ENCODE measurements around the gene SMIM23. TPM values are rescaled to one million over a fixed set of nuclear protein-coding genes. Genes with fewer than 3 reads are reported as not detected.

The SMIM23 gene
- total RNA-seq, 2 experiments from 2014 or later = not detected

- H3K4me3 Mint-ChIP-seq = no peak overlapping the region
These were observed 52.4 kb downstream of the SMIM23 start for GRCh38 chr5:171838066-171838465.

GRCh38 chr5:171839112-171839511, 53.5 kb downstream of the SMIM23 start:
- Mint-ChIP-seq H3K4me1 (no peaks in the 10 kb centered on the region), H3K4me3 (no peak overlapping the region), H3K27me3 (no peaks in the 10 kb centered on the region), H3K27ac (no peak overlapping the region), H3K36me3 (no peaks in the 10 kb centered on the region), H3K9me3 (ENCODE audit: low read depth) (no peaks in the 10 kb centered on the region)
- CTCF ChIA-PET = no interaction called here
- no peak for DNase-seq
- ATAC-seq = no peak

More at GRCh38 chr5:171838066-171838465, 52.4 kb downstream of the SMIM23 start:
- no peak overlapping the region for H3K27ac Mint-ChIP-seq
- ATAC-seq = no peak
- H3K9me3 Mint-ChIP-seq (ENCODE audit: low read depth) = no peaks in the 10 kb centered on the region
- no peak for DNase-seq
- CTCF ChIA-PET = no interaction called here
- no peaks in the 10 kb centered on the region for H3K4me1 Mint-ChIP-seq
- no peaks in the 10 kb centered on the region for H3K27me3 Mint-ChIP-seq
- H3K36me3 Mint-ChIP-seq = no peaks in the 10 kb centered on the region

DNA sequence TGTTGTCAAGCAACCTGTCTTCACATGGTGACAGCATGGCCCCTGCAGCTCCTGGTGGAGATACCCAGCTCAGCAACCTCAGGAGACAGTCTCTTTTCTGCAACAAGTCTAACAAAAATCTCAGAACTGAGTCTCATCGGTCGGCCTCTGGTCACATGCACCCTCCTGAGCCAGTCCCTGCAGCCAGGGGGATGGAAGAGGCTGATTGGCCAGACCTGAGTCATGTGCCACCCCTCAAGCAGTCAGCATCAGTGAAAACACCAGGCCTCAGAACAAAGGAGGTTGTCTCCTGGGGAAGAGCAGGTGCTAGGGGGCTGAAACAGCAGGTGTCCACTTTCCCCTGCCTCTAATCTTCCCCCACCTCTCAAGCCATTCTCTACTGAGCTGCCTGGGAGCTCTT, 54.4 kb downstream of the SMIM23 start:
- no peak overlapping the region for H3K27ac Mint-ChIP-seq
- no peak overlapping the region for H3K4me3 Mint-ChIP-seq
- no peaks in the 10 kb centered on the region for H3K4me1 Mint-ChIP-seq
- ATAC-seq = no peak
- CTCF ChIA-PET = no interaction called here
- H3K9me3 Mint-ChIP-seq (ENCODE audit: low read depth) = no peaks in the 10 kb centered on the region
- no peak for DNase-seq
- no peaks in the 10 kb centered on the region for H3K27me3 Mint-ChIP-seq
- no peaks in the 10 kb centered on the region for H3K36me3 Mint-ChIP-seq

Other genes with a start within 250 kb of the SMIM23 start
- gene FBXW11, start 220.8 kb downstream of the SMIM23 start, total RNA-seq = 10 to 100 TPM; 31.2 to 50.4 TPM